ENCODE results near the gene FIGLA.

FIGLA gene

GRCh38 chr2:70790136-70790828 lies at the start of gene FIGLA:
TSS of gene FIGLA (minus strand) at chr2:70790643. CDS start at chr2:70790638, 5 bp downstream.
- no peak for DNase-seq

- no peak for DNase-seq
Observed at GRCh38 chr2:70837980-70838925, 47.8 kb upstream of the FIGLA start.

- DNase-seq: no peak
Observed at GRCh38 chr2:70835643-70836042, 45.2 kb upstream of the FIGLA start, which contains the start of gene CD207. TSS of gene CD207 (minus strand) at chr2:70835816. CDS start at chr2:70835776, 40 bp downstream.

GRCh38 chr2:70834881-70835280 lies 44.4 kb upstream of the FIGLA start:
- no peak for DNase-seq

- DNase-seq: no peak
Observed at GRCh38 chr2:70834106-70834505, 43.7 kb upstream of the FIGLA start.

GRCh38 chr2:70833246-70833645 lies 42.8 kb upstream of the FIGLA start:
- no peak for DNase-seq

- no peak for DNase-seq
Observed at GRCh38 chr2:70832386-70832785, 41.9 kb upstream of the FIGLA start.

GRCh38 chr2:70831861-70832260 lies 41.4 kb upstream of the FIGLA start:
- no peak for DNase-seq

- no peak for DNase-seq
Observed at GRCh38 chr2:70830366-70830765, 39.9 kb upstream of the FIGLA start.

GRCh38 chr2:70829916-70830315 lies 39.5 kb upstream of the FIGLA start:
- no peak for DNase-seq

- DNase-seq: no peak
Observed at GRCh38 chr2:70828914-70829824, 38.7 kb upstream of the FIGLA start.

- no peak for DNase-seq
Observed at GRCh38 chr2:70828115-70828514, 37.7 kb upstream of the FIGLA start.

- DNase-seq: no peak
Observed at GRCh38 chr2:70827388-70827787, 36.9 kb upstream of the FIGLA start.

GRCh38 chr2:70826696-70827350 lies 36.4 kb upstream of the FIGLA start:
- no peak for DNase-seq

- DNase-seq: no peak
Observed at GRCh38 chr2:70823249-70823648, 32.8 kb upstream of the FIGLA start.

GRCh38 chr2:70822843-70823242 lies 32.4 kb upstream of the FIGLA start:
- DNase-seq: no peak

GRCh38 chr2:70820499-70820898 lies 30.1 kb upstream of the FIGLA start, which contains the start of gene CLEC4F:
TSS of gene CLEC4F (minus strand) at chr2:70820599. CDS start at chr2:70820523, 76 bp downstream.
- no peak for DNase-seq

GRCh38 chr2:70817284-70817954 lies 27.0 kb upstream of the FIGLA start:
- no peak for DNase-seq

- no peak for DNase-seq
Observed at GRCh38 chr2:70816726-70817125, 26.3 kb upstream of the FIGLA start.

- no peak for DNase-seq
Observed at GRCh38 chr2:70808983-70809958, 18.8 kb upstream of the FIGLA start.

- DNase-seq: no peak
Observed at GRCh38 chr2:70807828-70808118, 17.3 kb upstream of the FIGLA start.

All from stimulated activated CD4-positive, alpha-beta T cell treated with anti-CD3 and anti-CD28 coated beads, Interleukin-12 subunit alpha, Interleukin-12 subunit beta, amount 100 ng/mL, for 4 hours (primary cell).